ENCODE measurements around the gene TBC1D4.
"Not testable (repeated sequence)": the region's sequence is repeated elsewhere in the genome, so short reads cannot be mapped to it uniquely, and the experiment has no call there.

Gene TBC1D4

GRCh38 chr13:75271846-75272245 is 210.1 kb downstream of the TBC1D4 start:
- Histone ChIP-seq H4K20me1 (ENCODE audit: insufficient read depth, low read length, poor library complexity, severe bottlenecking) (no peaks in the 10 kb centered on the region), H3K9me2 (replicated peaks; ENCODE audit: low read depth, low read length) (no peaks in the 10 kb centered on the region), H3K27me3 (ENCODE audit: insufficient read depth, low read length, poor library complexity, severe bottlenecking) (no peaks in the 10 kb centered on the region), H2AFZ (ENCODE audit: low read length) (no peak overlapping the region), H3K79me2 (ENCODE audit: insufficient read depth, low read length) (no peaks in the 10 kb centered on the region), H3K9me3 (ENCODE audit: insufficient read depth, low read depth, low read length) (no peaks in the 10 kb centered on the region), H3K36me3 (ENCODE audit: insufficient read depth, low read length) (no peaks in the 10 kb centered on the region), H3K4me1 (ENCODE audit: insufficient read depth, low read length, poor library complexity, severe bottlenecking) (no peaks in the 10 kb centered on the region), H3F3A (ENCODE audit: low read depth) (no peaks in the 10 kb centered on the region), H3K4me2 (ENCODE audit: low read depth, low read length, poor library complexity, severe bottlenecking) (no peak overlapping the region), H3K4me3 (ENCODE audit: low read length, poor library complexity, severe bottlenecking) (no peak overlapping the region), H3K9ac (ENCODE audit: low read depth, low read length, poor library complexity, severe bottlenecking) (no peak overlapping the region)
- TF ChIP-seq, protein P1, sequence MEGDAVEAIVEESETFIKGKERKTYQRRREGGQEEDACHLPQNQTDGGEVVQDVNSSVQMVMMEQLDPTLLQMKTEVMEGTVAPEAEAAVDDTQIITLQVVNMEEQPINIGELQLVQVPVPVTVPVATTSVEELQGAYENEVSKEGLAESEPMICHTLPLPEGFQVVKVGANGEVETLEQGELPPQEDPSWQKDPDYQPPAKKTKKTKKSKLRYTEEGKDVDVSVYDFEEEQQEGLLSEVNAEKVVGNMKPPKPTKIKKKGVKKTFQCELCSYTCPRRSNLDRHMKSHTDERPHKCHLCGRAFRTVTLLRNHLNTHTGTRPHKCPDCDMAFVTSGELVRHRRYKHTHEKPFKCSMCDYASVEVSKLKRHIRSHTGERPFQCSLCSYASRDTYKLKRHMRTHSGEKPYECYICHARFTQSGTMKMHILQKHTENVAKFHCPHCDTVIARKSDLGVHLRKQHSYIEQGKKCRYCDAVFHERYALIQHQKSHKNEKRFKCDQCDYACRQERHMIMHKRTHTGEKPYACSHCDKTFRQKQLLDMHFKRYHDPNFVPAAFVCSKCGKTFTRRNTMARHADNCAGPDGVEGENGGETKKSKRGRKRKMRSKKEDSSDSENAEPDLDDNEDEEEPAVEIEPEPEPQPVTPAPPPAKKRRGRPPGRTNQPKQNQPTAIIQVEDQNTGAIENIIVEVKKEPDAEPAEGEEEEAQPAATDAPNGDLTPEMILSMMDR (conservative IDR thresholded peaks at IDR 0.05; ENCODE audit: low read length): no peak

DNA sequence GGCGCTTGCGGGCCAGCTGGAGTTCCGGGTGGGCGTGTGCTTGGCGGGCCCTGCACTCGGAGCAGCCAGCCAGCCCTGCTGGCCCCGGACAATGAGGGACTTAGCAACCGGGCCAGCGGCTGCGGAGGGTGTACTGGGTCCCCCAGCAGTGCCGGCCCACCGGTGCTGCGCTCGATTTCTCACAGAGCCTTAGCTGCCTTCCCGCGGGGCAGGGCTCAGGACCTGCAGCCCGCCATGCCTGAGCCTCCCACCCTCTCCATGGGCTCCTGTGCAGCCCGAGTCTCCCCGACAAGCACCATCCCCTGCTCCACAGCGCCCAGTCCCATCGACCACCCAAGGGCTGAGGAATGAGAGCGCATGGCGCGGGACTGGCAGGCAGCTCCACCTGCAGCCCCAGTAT is 213.5 kb downstream of the TBC1D4 start:
- not testable (repeated sequence) for H3K4me1 ChIP-seq (ENCODE audit: insufficient read depth, low read length, poor library complexity, severe bottlenecking); H3K27me3 ChIP-seq (ENCODE audit: insufficient read depth, low read length, poor library complexity, severe bottlenecking)

GRCh38 chr13:75264611-75265010 is 217.4 kb downstream of the TBC1D4 start:
- Histone ChIP-seq H3K36me3 (ENCODE audit: insufficient read depth, low read length) (no peaks in the 10 kb centered on the region), H3K4me3 (ENCODE audit: low read length, poor library complexity, severe bottlenecking) (no peak overlapping the region), H3K27me3 (ENCODE audit: insufficient read depth, low read length, poor library complexity, severe bottlenecking) (no peaks in the 10 kb centered on the region), H4K20me1 (ENCODE audit: insufficient read depth, low read length, poor library complexity, severe bottlenecking) (no peaks in the 10 kb centered on the region), H2AFZ (ENCODE audit: low read length) (no peak overlapping the region), H3K9me3 (ENCODE audit: insufficient read depth, low read depth, low read length) (no peaks in the 10 kb centered on the region), H3K4me1 (ENCODE audit: insufficient read depth, low read length, poor library complexity, severe bottlenecking) (no peaks in the 10 kb centered on the region), H3F3A (ENCODE audit: low read depth) (no peaks in the 10 kb centered on the region), H3K4me2 (ENCODE audit: low read depth, low read length, poor library complexity, severe bottlenecking) (no peak overlapping the region), H3K79me2 (ENCODE audit: insufficient read depth, low read length) (no peaks in the 10 kb centered on the region), H3K9ac (ENCODE audit: low read depth, low read length, poor library complexity, severe bottlenecking) (no peak overlapping the region), H3K9me2 (replicated peaks; ENCODE audit: low read depth, low read length) (no peaks in the 10 kb centered on the region)
- TF ChIP-seq, protein P1 (conservative IDR thresholded peaks at IDR 0.05; ENCODE audit: low read length): no peak
- no peak for TF ChIP-seq EZH2phosphoT487 (IDR thresholded peaks at IDR 0.05; ENCODE audit: borderline replicate concordance)

More for the DNA sequence above, 213.5 kb downstream of the TBC1D4 start:
- not testable (repeated sequence) for H3K79me2 ChIP-seq (ENCODE audit: insufficient read depth, low read length); H3K9me3 ChIP-seq (ENCODE audit: insufficient read depth, low read depth, low read length); H3K4me3 ChIP-seq (ENCODE audit: low read length, poor library complexity, severe bottlenecking); H3K36me3 ChIP-seq (ENCODE audit: insufficient read depth, low read length); H3K4me2 ChIP-seq (ENCODE audit: low read depth, low read length, poor library complexity, severe bottlenecking); H4K20me1 ChIP-seq (ENCODE audit: insufficient read depth, low read length, poor library complexity, severe bottlenecking); H3K9me2 ChIP-seq (replicated peaks; ENCODE audit: low read depth, low read length); H3F3A ChIP-seq (ENCODE audit: low read depth); H3K9ac ChIP-seq (ENCODE audit: low read depth, low read length, poor library complexity, severe bottlenecking); H2AFZ ChIP-seq (ENCODE audit: low read length)

DNA sequence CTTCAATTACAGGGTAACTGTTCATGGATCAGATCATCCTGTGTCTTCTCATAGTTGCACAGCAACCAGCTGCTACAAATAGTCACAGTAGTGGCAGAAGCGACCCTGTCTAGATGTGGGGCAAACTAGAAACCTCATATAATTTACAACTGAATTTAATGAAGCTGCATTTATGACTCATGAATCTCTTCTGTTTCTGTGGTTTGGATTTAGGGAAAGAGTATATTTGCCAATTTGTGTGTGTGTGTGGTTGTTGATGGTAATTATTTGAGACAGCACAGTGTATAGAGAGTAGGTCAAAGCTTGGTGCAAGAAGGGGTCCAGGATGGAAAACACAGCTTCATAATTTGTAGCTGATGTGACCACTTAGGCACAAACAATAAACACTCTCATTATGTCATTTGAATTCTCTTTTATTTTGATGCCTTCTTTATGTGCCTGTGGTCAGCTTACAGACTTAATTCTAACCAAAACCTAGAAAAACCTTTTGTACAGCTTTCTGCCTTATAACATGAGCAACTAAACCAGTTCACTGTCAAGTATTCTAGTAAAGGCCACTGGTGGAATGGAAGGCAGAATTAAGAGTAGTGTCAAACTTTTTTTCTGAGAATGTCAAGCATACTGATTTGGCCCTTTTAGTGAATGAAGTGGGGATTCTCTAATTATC is 218.1 kb downstream of the TBC1D4 start:
- Histone ChIP-seq H3K36me3 (ENCODE audit: insufficient read depth, low read length) (no peaks in the 10 kb centered on the region), H3K9me3 (ENCODE audit: insufficient read depth, low read depth, low read length) (no peaks in the 10 kb centered on the region), H3K4me2 (ENCODE audit: low read depth, low read length, poor library complexity, severe bottlenecking) (no peak overlapping the region), H3K9ac (ENCODE audit: low read depth, low read length, poor library complexity, severe bottlenecking) (no peak overlapping the region), H3K27me3 (ENCODE audit: insufficient read depth, low read length, poor library complexity, severe bottlenecking) (no peaks in the 10 kb centered on the region), H4K20me1 (ENCODE audit: insufficient read depth, low read length, poor library complexity, severe bottlenecking) (no peaks in the 10 kb centered on the region), H3K79me2 (ENCODE audit: insufficient read depth, low read length) (no peaks in the 10 kb centered on the region), H3F3A (ENCODE audit: low read depth) (no peaks in the 10 kb centered on the region), H3K4me1 (ENCODE audit: insufficient read depth, low read length, poor library complexity, severe bottlenecking) (no peaks in the 10 kb centered on the region), H2AFZ (ENCODE audit: low read length) (no peak overlapping the region), H3K9me2 (replicated peaks; ENCODE audit: low read depth, low read length) (no peaks in the 10 kb centered on the region), H3K4me3 (ENCODE audit: low read length, poor library complexity, severe bottlenecking) (no peak overlapping the region)
- TF ChIP-seq, protein P1 (conservative IDR thresholded peaks at IDR 0.05; ENCODE audit: low read length): no peak
- no peak for TF ChIP-seq EZH2phosphoT487 (IDR thresholded peaks at IDR 0.05; ENCODE audit: borderline replicate concordance)
